SJSA1 (cell line): ENCODE results near the gene PBX2. TPM values are rescaled to one million over a fixed set of nuclear protein-coding genes. Genes with fewer than 3 reads are reported as not detected.

Experiments used
- total RNA-seq: library from RNA; depleted of rRNA; stranded (reverse); fragments of >200 nt; shearing (Covaris generic); gene quantifications from 2 replicates; pipeline ENCODE4 v1.2.3, GENCODE V29; 2014; rRNA removed

The PBX2 gene
- total RNA-seq, 1 experiment from 2014 or later = 13.2 TPM

Other genes with a start within 250 kb of the PBX2 start
- 0.50 and 0.58 TPM in 2 replicates for gene CFB, start 244.1 kb downstream of the PBX2 start, total RNA-seq
- gene NELFE, start 231.2 kb downstream of the PBX2 start, total RNA-seq = 69.4 and 134 TPM in 2 replicates
- 34.5 and 35.5 TPM in 2 replicates for gene SKIC2, start 231.0 kb downstream of the PBX2 start, total RNA-seq
- 13.1 and 17.4 TPM in 2 replicates for gene DXO, start 218.1 kb downstream of the PBX2 start, total RNA-seq
- 0.47 and 1.4 TPM in 2 replicates for gene C4A, start 208.1 kb downstream of the PBX2 start, total RNA-seq
- gene C4B, start 175.4 kb downstream of the PBX2 start, total RNA-seq = 0.28 and 1.5 TPM in 2 replicates
- not detected in 2 replicates for gene CYP21A2, start 151.8 kb downstream of the PBX2 start, total RNA-seq
- 0.66 TPM in 1 of 2 replicates, not detected in the other for gene TNXB, start 80.9 kb downstream of the PBX2 start, total RNA-seq
- 22.8 and 44.0 TPM in 2 replicates for gene ATF6B, start 62.0 kb downstream of the PBX2 start, total RNA-seq
- gene FKBPL, start 59.9 kb downstream of the PBX2 start, total RNA-seq = 5.7 and 10.5 TPM in 2 replicates
- gene PRRT1, start 38.3 kb downstream of the PBX2 start, total RNA-seq = not detected in 2 replicates
- 10.3 and 38.2 TPM in 2 replicates for gene PPT2, start 36.1 kb downstream of the PBX2 start, total RNA-seq
- gene EGFL8, start 25.6 kb downstream of the PBX2 start, total RNA-seq = 0.19 and 3.1 TPM in 2 replicates
- gene AGPAT1, start 14.1 kb downstream of the PBX2 start, total RNA-seq = 40.9 and 65.4 TPM in 2 replicates
- 63.6 and 67.6 TPM in 2 replicates for gene RNF5, start 11.8 kb downstream of the PBX2 start, total RNA-seq
- 0.76 TPM in 1 of 2 replicates, not detected in the other for gene AGER, start 5.9 kb downstream of the PBX2 start, total RNA-seq
- gene GPSM3, start 2.4 kb upstream of the PBX2 start, total RNA-seq = 15.3 and 16.2 TPM in 2 replicates
- 1.6 and 2.0 TPM in 2 replicates for gene NOTCH4, start 33.9 kb upstream of the PBX2 start, total RNA-seq
- not detected in 2 replicates for gene TSBP1, start 181.7 kb upstream of the PBX2 start, total RNA-seq
- gene BTNL2, start 217.0 kb upstream of the PBX2 start, total RNA-seq = not detected in 2 replicates
- not detected in 2 replicates for gene HLA-DRA, start 249.7 kb upstream of the PBX2 start, total RNA-seq